Fibroblast of pulmonary artery (primary cell): ENCODE data around the gene SLC27A2.
"Not testable (repeated sequence)": the region's sequence is repeated elsewhere in the genome, so short reads cannot be mapped to it uniquely, and the experiment has no call there.

Experiments
- DNase-seq: peaks from one replicate; pipeline ENCODE4 v3.0.0-alpha.2; 2010; ENCODE audit warnings: low read depth
- H3K4me3 ChIP-seq: replicated peaks from 2 replicates; pipeline ENCODE4 v1.5.1; 2011; ENCODE audit warnings: low read depth, mild to moderate bottlenecking, control low read depth, low read length, moderate library complexity
- TF ChIP-seq, protein P1 (sequence below): IDR thresholded peaks from 2 replicates; pipeline ENCODE4 v1.5.1; 2011; ENCODE audit warnings: mild to moderate bottlenecking, control low read depth, low read length, inconsistent platforms; ENCODE audit errors: missing control alignments

Gene SLC27A2

GRCh38 chr15:50181969-50182218 is at the start of gene SLC27A2:
Gene SLC27A2 (plus strand): TSS chr15:50182196. CDS start chr15:50182428, 232 bp downstream.
- peak; percentile 4 for DNase-seq
- TF ChIP-seq, protein P1, sequence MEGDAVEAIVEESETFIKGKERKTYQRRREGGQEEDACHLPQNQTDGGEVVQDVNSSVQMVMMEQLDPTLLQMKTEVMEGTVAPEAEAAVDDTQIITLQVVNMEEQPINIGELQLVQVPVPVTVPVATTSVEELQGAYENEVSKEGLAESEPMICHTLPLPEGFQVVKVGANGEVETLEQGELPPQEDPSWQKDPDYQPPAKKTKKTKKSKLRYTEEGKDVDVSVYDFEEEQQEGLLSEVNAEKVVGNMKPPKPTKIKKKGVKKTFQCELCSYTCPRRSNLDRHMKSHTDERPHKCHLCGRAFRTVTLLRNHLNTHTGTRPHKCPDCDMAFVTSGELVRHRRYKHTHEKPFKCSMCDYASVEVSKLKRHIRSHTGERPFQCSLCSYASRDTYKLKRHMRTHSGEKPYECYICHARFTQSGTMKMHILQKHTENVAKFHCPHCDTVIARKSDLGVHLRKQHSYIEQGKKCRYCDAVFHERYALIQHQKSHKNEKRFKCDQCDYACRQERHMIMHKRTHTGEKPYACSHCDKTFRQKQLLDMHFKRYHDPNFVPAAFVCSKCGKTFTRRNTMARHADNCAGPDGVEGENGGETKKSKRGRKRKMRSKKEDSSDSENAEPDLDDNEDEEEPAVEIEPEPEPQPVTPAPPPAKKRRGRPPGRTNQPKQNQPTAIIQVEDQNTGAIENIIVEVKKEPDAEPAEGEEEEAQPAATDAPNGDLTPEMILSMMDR: no peak
- peak within 1 kb of the TSS; percentile 42 for H3K4me3 ChIP-seq

GRCh38 chr15:50132251-50132984 is 49.6 kb upstream of the SLC27A2 start:
- not testable (repeated sequence) for DNase-seq, H3K4me3 ChIP-seq

GRCh38 chr15:50134524-50135024 is 47.4 kb upstream of the SLC27A2 start:
- TF ChIP-seq, protein P1: no peak
- H3K4me3 ChIP-seq: no peak overlapping the region
- DNase-seq: peak; percentile 70

DNA sequence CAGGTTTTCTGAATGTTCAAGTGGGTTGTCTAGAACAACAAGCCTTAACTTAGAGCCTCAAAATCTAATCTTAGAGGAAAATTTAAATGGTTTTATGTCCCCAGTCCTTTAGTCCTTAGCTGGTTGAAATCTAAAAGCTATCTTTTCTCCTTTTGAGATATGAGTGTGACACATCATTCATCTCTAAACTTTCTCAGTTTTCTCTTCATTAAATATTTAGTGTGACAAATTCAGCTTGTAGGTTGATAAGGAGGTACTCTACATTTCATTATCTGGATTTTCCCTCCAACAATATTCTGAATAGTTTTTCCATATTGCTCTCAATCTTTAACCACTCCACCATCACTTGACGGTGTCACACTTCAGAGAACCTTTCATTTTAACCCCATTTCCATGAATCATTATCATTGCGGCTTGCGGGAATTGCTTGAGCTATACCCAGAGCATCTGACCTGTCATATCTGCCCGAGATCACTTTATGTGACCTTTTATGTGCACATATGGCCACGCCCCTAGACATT is 46.9 kb upstream of the SLC27A2 start:
- TF ChIP-seq, protein P1: no peak
- no peak for DNase-seq
- H3K4me3 ChIP-seq: no peak overlapping the region

- peak; percentile 71 for DNase-seq
- TF ChIP-seq, protein P1: no peak
- no peak overlapping the region for H3K4me3 ChIP-seq
Observed at GRCh38 chr15:50137330-50137761, 44.6 kb upstream of the SLC27A2 start.

GRCh38 chr15:50137893-50138292 is 44.1 kb upstream of the SLC27A2 start:
- TF ChIP-seq, protein P1: no peak
- no peak overlapping the region for H3K4me3 ChIP-seq
- DNase-seq: no peak

DNA sequence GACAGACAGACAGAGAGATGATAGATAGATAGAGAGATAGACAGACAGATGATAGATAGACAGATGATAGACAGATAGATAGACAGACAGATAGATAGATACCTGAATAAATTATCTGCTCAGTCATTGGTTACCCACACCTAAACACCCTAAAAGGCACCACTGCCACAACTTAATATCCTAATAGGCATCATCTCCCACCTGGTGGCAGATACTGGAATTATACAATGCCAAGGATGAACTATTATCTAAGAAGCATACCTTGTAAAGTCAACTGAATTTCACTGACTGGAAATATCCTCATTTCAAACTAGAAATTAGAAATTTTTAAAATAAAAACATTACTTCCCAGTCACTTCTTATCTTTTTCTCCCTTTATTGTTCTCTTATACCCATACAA is 43.6 kb upstream of the SLC27A2 start:
- no peak for DNase-seq
- H3K4me3 ChIP-seq: no peak overlapping the region
- TF ChIP-seq, protein P1: peak; percentile 22
